Liver (tissue), 9 donors: Measurements from ENCODE around the gene AK3. TPM values are rescaled to one million over a fixed set of nuclear protein-coding genes. Genes with fewer than 3 reads are reported as not detected.

ENCODE experiments used
- DNase-seq: peaks from one replicate; pipeline ENCODE4 v3.0.0-alpha.2; 2017; ENCODE audit warnings: low spot score
- H3K27ac ChIP-seq, 2 donors: one replicate each; pipeline ENCODE4 v1.7.0; 2013; ENCODE audit warnings: inconsistent platforms in 2 of 2, low read length in 2 of 2, control low read depth in 1 of 2, low read depth in 1 of 2, mild to moderate bottlenecking in 1 of 2
- H3K27me3 ChIP-seq, 4 donors: one replicate each; pipeline versions ENCODE4 v1.6.1 to v1.7.0; 2013; ENCODE audit warnings: low read length in 3 of 4, inconsistent platforms in 1 of 4, mild to moderate bottlenecking in 1 of 4, moderate library complexity in 1 of 4; ENCODE audit not compliant: control insufficient read depth in 4 of 4, insufficient read depth in 4 of 4
- H3K36me3 ChIP-seq, 4 donors: one replicate each; pipeline versions ENCODE4 v1.6.1 to v1.7.0; 2013; ENCODE audit warnings: low read length in 3 of 4, mild to moderate bottlenecking in 3 of 4, low read depth in 1 of 4, moderate library complexity in 1 of 4; ENCODE audit not compliant: control insufficient read depth in 4 of 4, insufficient read depth in 3 of 4
- H3K4me1 ChIP-seq, 4 donors: one replicate each; pipeline versions ENCODE4 v1.6.1 to v1.7.0; 2013; ENCODE audit warnings: low read length in 3 of 4, mild to moderate bottlenecking in 3 of 4, moderate library complexity in 1 of 4; ENCODE audit not compliant: control insufficient read depth in 4 of 4, insufficient read depth in 4 of 4
- H3K4me3 ChIP-seq, 3 donors: one replicate each; pipeline versions ENCODE4 v1.6.1 to v1.7.0; 2013; ENCODE audit warnings: low read length in 3 of 3, control low read depth in 1 of 3, low read depth in 1 of 3, mild to moderate bottlenecking in 1 of 3
- H3K9ac ChIP-seq, 2 donors: one replicate each; pipeline ENCODE4 v1.7.0; 2013; ENCODE audit warnings: low read length in 2 of 2, mild to moderate bottlenecking in 2 of 2, moderate library complexity in 2 of 2, control low read depth in 1 of 2, low read depth in 1 of 2
- H3K9me3 ChIP-seq, 4 donors: one replicate each; pipeline versions ENCODE4 v1.6.1 to v1.7.0; 2013; ENCODE audit warnings: low read length in 3 of 4; ENCODE audit not compliant: control insufficient read depth in 4 of 4
- ATF3 ChIP-seq: IDR thresholded peaks from 2 replicates; pipeline ENCODE4 v1.6.1; 2016; ENCODE audit warnings: antibody characterized with exemption
- EGR1 ChIP-seq, 2 donors: IDR thresholded peaks; 2 replicates each; pipeline ENCODE4 v1.6.1; 2016 to 2018; ENCODE audit warnings: antibody characterized with exemption in 2 of 2, low read depth in 2 of 2
- FOXA1 ChIP-seq: IDR thresholded peaks from 2 replicates; pipeline ENCODE4 v1.6.1; 2016; ENCODE audit warnings: antibody characterized with exemption
- HNF4A ChIP-seq, 2 donors: conservative IDR thresholded peaks; 2 replicates each; pipeline ENCODE4 v1.6.1; 2016; ENCODE audit warnings: antibody characterized with exemption in 2 of 2, mild to moderate bottlenecking in 2 of 2
- HNF4G ChIP-seq: IDR thresholded peaks from 2 replicates; pipeline ENCODE4 v1.6.1; 2016; ENCODE audit warnings: antibody characterized with exemption
- MAX ChIP-seq: IDR thresholded peaks from 2 replicates; pipeline ENCODE4 v1.6.1; 2016; ENCODE audit warnings: antibody characterized with exemption
- NR2F2 ChIP-seq: IDR thresholded peaks from 2 replicates; pipeline ENCODE4 v1.6.1; 2016; ENCODE audit warnings: antibody characterized with exemption
- RAD21 ChIP-seq, 2 donors: IDR thresholded peaks; 2 replicates each; pipeline ENCODE4 v1.6.1; 2016; ENCODE audit warnings: antibody characterized with exemption in 2 of 2, mild to moderate bottlenecking in 2 of 2
- REST ChIP-seq: IDR thresholded peaks from 2 replicates; pipeline ENCODE4 v1.6.1; 2016; ENCODE audit warnings: antibody characterized with exemption, mild to moderate bottlenecking
- RXRA ChIP-seq, 2 donors: IDR thresholded peaks; 2 replicates each; pipeline ENCODE4 v1.6.1; 2017 to 2018; ENCODE audit warnings: antibody characterized with exemption in 2 of 2, mild to moderate bottlenecking in 1 of 2
- SP1 ChIP-seq: IDR thresholded peaks from 2 replicates; pipeline ENCODE4 v1.6.1; 2018; ENCODE audit warnings: antibody characterized with exemption, mild to moderate bottlenecking
- TAF1 ChIP-seq: conservative IDR thresholded peaks from 2 replicates; pipeline ENCODE4 v1.6.1; 2016; ENCODE audit warnings: antibody characterized with exemption, mild to moderate bottlenecking
- YY1 ChIP-seq: IDR thresholded peaks from 2 replicates; pipeline ENCODE4 v1.6.1; 2016; ENCODE audit warnings: antibody characterized with exemption, mild to moderate bottlenecking
- WGBS: extraction: QIAGEN DNeasy Blood & Tissue Kit; methylation state at CpG from one replicate; pipeline ENCODE4 v1.1.7; 2013; 5-methylcytosine and 5-hydroxymethylcytosine counted together
- polyA plus RNA-seq, 2 donors: library from polyadenylated mRNA; stranded (reverse) in 1 of 2; unstranded in 1 of 2; fragments of 200-250 nt in 1 of 2; fragments of >200 nt in 1 of 2; fragmentation: Nextera tagmentation in 1 of 2; extraction: Ambion mirVana in 1 of 2; gene quantifications; one replicate each; pipeline versions ENCODE4 v1.2.1 to v1.2.3, GENCODE V29; 2013 to 2015
- total RNA-seq, 2 donors: library from RNA; depleted of rRNA; stranded (reverse); fragments of >200 nt; gene quantifications; one replicate each; pipeline ENCODE4 v1.2.3, GENCODE V29; 2014
- donor health status: healthy.
- donor health status: healthy.
- donor health status: healthy.
- donor health status: healthy.
- donor health status: healthy.

AK3 gene
- total and polyA plus RNA-seq, 4 donors = 70.6 to 181 (median 101) TPM

GRCh38 chr9:4788703-4789102 lies 47.7 kb upstream of the AK3 start:
- Histone ChIP-seq H3K27ac (no peak overlapping the region), H3K4me3 (no peak overlapping the region), H3K27me3 (no peaks in the 10 kb centered on the region), H3K36me3 (no peaks in the 10 kb centered on the region), H3K9ac (no peak overlapping the region), H3K4me1 (peaks cover 0 to 12% (median 8%) of the 10 kb centered on the region in 4 donors), H3K9me3 (no peaks in the 10 kb centered on the region)
- no peak for DNase-seq
- no peak for TF ChIP-seq ATF3
- no peak for TF ChIP-seq EGR1 (IDR thresholded peaks at IDR 0.05; ENCODE audit: low read depth in 2 of 2)
- TF ChIP-seq MAX = no peak
- TF ChIP-seq HNF4G = no peak
- no peak for TF ChIP-seq REST
- WGBS = 96% methylated on average over 6 of the region's 6 CpGs

- TF ChIP-seq RAD21 (IDR thresholded peaks at IDR 0.05) = no peak
- TF ChIP-seq HNF4A (conservative IDR thresholded peaks at IDR 0.05) = no peak
- no peak for TF ChIP-seq TAF1
- no peak for TF ChIP-seq NR2F2
- TF ChIP-seq REST = no peak
- TF ChIP-seq RXRA (IDR thresholded peaks at IDR 0.05) = no peak
- no peak for TF ChIP-seq SP1
- no peak for TF ChIP-seq FOXA1
- no peak for TF ChIP-seq YY1
- Histone ChIP-seq H3K9me3 (no peaks in the 10 kb centered on the region), H3K4me1 (peaks cover 0 to 7% (median 6%) of the 10 kb centered on the region in 4 donors), H3K27ac (no peak overlapping the region), H3K9ac (no peak overlapping the region), H3K4me3 (no peak overlapping the region), H3K36me3 (no peaks in the 10 kb centered on the region), H3K27me3 (no peaks in the 10 kb centered on the region)
- no peak for DNase-seq
- 100% methylated on average over 1 of the region's 1 CpG for WGBS
Observed at GRCh38 chr9:4787876-4788275, 46.9 kb upstream of the AK3 start.
